ENCODE measurements around the gene PDE10A. TPM values are rescaled to one million over a fixed set of nuclear protein-coding genes. Genes with fewer than 3 reads are reported as not detected.
"Not testable (repeated sequence)": the region's sequence is repeated elsewhere in the genome, so short reads cannot be mapped to it uniquely, and the experiment has no call there.

Gene PDE10A
- total RNA-seq, 6 donors from 2014 or later = 0.89 to 4.9 (median 1.4) TPM

DNA sequence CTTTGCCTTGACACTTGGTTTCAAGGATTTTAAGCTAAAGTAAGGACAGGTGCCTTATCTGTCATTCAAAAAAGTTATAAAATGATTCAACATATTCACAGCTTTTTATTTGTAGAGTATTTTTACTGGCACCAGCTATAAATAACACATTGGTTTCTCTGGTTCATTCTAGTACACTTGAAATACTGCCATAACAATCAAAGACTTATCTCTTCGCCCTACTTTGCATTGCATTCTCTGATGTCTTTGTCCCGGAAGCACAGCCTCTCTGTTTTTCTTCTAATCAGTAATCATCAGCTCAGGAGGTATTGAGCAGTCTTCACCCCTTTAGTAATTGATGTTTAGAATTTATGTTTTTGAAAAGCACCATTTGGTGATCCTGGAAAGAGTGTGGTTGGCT lies 156.4 kb downstream of the PDE10A start:
- Histone ChIP-seq H3K36me3 (no peaks in the 10 kb centered on the region), H3K9me3 (no peaks in the 10 kb centered on the region), H3K27me3 (no peaks in the 10 kb centered on the region), H3K4me1 (no peaks in the 10 kb centered on the region), H3K27ac (no peak overlapping the region), H3K4me3 (no peak overlapping the region)
- WGBS, 2 donors = 84 to 88% methylated on average over 2 of the region's 2 CpGs
- ATAC-seq (ENCODE audit: low FRiP score in 2 of 2) = no peak
- no peak for DNase-seq
- TF ChIP-seq POLR2A (IDR thresholded peaks at IDR 0.05) (no peak), CTCF (IDR thresholded peaks at IDR 0.05) (no peak), EP300 (IDR thresholded peaks at IDR 0.05) (no peak), POLR2AphosphoS5 (IDR thresholded peaks at IDR 0.05) (no peak)

DNA sequence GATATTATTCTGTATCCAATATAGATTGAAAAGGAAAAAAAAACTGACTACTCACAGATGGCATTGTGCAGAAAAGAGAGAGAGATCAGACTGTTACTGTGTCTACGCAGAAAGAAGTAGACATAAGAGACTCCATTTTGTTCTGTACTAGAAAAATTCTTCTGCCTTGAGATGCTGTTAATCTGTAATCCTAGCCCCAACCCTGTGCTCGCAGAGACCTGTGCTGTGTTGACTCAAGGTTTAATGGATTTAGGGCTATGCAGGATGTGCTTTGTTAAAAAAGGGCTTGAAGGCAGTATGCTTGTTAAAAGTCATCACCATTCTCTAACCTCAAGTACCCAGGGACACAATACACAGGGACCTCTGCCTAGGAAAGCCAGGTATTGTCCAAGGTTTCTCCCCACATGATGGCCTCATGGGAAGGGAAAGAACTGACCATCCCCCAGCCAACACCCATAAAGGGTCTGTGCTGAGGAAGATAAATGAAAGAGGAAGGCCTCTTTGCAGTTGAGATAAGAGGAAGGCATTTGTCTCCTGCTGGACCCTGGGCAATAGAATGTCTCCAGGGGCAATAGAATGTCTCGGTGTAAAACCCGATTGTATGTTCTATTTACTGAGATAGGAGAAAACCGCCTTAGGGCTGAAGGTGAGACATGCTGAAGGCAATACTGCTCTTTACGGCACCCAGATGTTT lies 162.7 kb downstream of the PDE10A start:
- H3K9me3 ChIP-seq; H3K27ac ChIP-seq; H3K4me1 ChIP-seq; ATAC-seq (ENCODE audit: low FRiP score in 2 of 2); DNase-seq; H3K36me3 ChIP-seq; H3K4me3 ChIP-seq; H3K27me3 ChIP-seq: not testable (repeated sequence)
- WGBS, 2 donors = 79 to 91% methylated on average over 6 of the region's 6 CpGs

DNA sequence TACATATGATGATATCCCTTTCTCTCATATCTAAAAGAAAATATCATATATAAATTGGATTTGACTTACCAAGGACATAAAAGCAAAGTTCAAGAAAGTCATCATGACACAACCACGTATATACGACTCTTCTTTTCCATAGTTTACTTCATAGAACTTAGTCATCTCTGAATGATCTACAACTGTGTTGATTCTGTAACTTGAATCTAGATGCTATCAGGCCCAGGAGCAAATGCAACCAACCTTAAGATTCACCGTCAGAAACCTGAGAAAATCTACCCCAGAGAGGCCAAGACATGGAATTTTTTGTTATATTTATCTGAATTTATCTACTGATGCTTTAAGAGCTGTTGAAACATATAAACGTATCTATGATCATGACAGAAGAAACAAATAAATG lies 165.6 kb downstream of the PDE10A start:
- no peak for ATAC-seq (ENCODE audit: low FRiP score in 2 of 2)

GRCh38 chr6:165488624-165489295 lies 174.3 kb downstream of the PDE10A start:
- no peaks in the 10 kb centered on the region for H3K36me3 ChIP-seq
- no peak for TF ChIP-seq POLR2A (IDR thresholded peaks at IDR 0.05)
- TF ChIP-seq POLR2AphosphoS5 (IDR thresholded peaks at IDR 0.05) = no peak
- TF ChIP-seq EP300 (IDR thresholded peaks at IDR 0.05) = no peak
- no peak for TF ChIP-seq CTCF (IDR thresholded peaks at IDR 0.05)
- H3K9me3 ChIP-seq = no peaks in the 10 kb centered on the region
- H3K27me3 ChIP-seq = no peaks in the 10 kb centered on the region
- WGBS, 2 donors = 57 to 95% methylated on average over 3 to 9 of the region's 9 CpGs
- H3K4me1 ChIP-seq = no peaks in the 10 kb centered on the region
- ATAC-seq (ENCODE audit: low FRiP score in 2 of 2) (peak in 1 of 2 donors; percentile 24), DNase-seq (peak in 1 of 2 donors; percentile 12)
- no peak overlapping the region for H3K27ac ChIP-seq
- no peak overlapping the region for H3K4me3 ChIP-seq

More for the DNA sequence above, 165.6 kb downstream of the PDE10A start:
- TF ChIP-seq CTCF (IDR thresholded peaks at IDR 0.05) (no peak), POLR2A (IDR thresholded peaks at IDR 0.05) (no peak), EP300 (IDR thresholded peaks at IDR 0.05) (no peak), POLR2AphosphoS5 (IDR thresholded peaks at IDR 0.05) (no peak)
- DNase-seq = no peak
- Histone ChIP-seq H3K27me3 (no peaks in the 10 kb centered on the region), H3K4me1 (no peaks in the 10 kb centered on the region), H3K27ac (no peak overlapping the region), H3K36me3 (no peaks in the 10 kb centered on the region), H3K4me3 (no peak overlapping the region), H3K9me3 (no peaks in the 10 kb centered on the region)
- WGBS, 2 donors = 89 to 91% methylated on average over 4 of the region's 4 CpGs

DNA sequence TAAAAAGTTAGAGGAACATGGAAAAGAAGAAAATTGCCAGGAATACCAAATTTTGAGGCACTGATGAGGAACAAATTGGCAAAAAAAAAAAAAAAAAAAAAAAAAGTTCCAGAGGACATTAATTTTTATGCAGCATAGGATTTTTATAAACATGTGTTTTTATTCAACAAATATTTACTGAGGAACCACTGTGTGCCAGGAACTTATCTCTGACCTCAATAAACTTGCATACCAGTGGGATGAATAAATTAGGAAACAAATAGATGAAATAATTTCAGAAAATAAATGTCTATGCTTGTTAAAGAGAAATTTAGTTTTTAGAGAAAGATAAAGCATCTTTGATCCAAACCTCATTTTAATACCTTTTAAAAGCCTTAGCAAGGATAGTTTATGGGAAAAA lies 175.1 kb downstream of the PDE10A start:
- ATAC-seq (ENCODE audit: low FRiP score in 2 of 2) (peak in 1 of 2 donors; percentile 57), DNase-seq (no peak)
- no peaks in the 10 kb centered on the region for H3K27me3 ChIP-seq
- no peak overlapping the region for H3K4me3 ChIP-seq
- no peak overlapping the region for H3K27ac ChIP-seq
- no peaks in the 10 kb centered on the region for H3K36me3 ChIP-seq
- TF ChIP-seq POLR2AphosphoS5 (IDR thresholded peaks at IDR 0.05) = no peak
- no peak for TF ChIP-seq EP300 (IDR thresholded peaks at IDR 0.05)
- no peak for TF ChIP-seq POLR2A (IDR thresholded peaks at IDR 0.05)
- TF ChIP-seq CTCF (IDR thresholded peaks at IDR 0.05) = no peak
- no peaks in the 10 kb centered on the region for H3K9me3 ChIP-seq
- H3K4me1 ChIP-seq = no peaks in the 10 kb centered on the region
